ENCODE results near the gene OR10J5. TPM values are rescaled to one million over a fixed set of nuclear protein-coding genes. Genes with fewer than 3 reads are reported as not detected.

Gene OR10J5
- total RNA-seq, 2 experiments from 2014 or later = not detected

- POLR2A ChIA-PET = no interaction called here
- no peak for TF ChIP-seq CTCF (IDR thresholded peaks at IDR 0.05)
- CTCF ChIA-PET = no interaction called here
- Histone ChIP-seq H3K27ac (ENCODE audit: low read depth in 1 of 2, low read length in 2 of 2) (no peak overlapping the region), H3K4me3 (ENCODE audit: low read length) (no peak overlapping the region), H3K27me3 (ENCODE audit: control insufficient read depth in 1 of 2, insufficient read depth in 2 of 2, low read length in 2 of 2) (peaks cover 0 to 3% of the 10 kb centered on the region in 2 experiments), H3K9me3 (ENCODE audit: control insufficient read depth in 1 of 2, insufficient read depth in 1 of 2, low read length in 2 of 2) (no peaks in the 10 kb centered on the region), H3K36me3 (ENCODE audit: insufficient read depth, low read length) (no peaks in the 10 kb centered on the region), H3K4me1 (ENCODE audit: insufficient read depth, low read length) (no peaks in the 10 kb centered on the region)
- Mint-ChIP-seq H3K4me1 (ENCODE audit: low read depth) (no peaks in the 10 kb centered on the region), H3K9me3 (no peaks in the 10 kb centered on the region), H3K27ac (no peak overlapping the region), H3K4me3 (no peak overlapping the region), H3K36me3 (ENCODE audit: low read depth) (no peaks in the 10 kb centered on the region), H3K27me3 (peaks cover 19% of the 10 kb centered on the region)
- intact Hi-C loops (cut with DNase I, micrococcal nuclease) = no loop called here
- DNase-seq = no peak
- ATAC-seq (ENCODE audit: poor library complexity) = no peak
These were observed 25.7 kb upstream of the OR10J5 start for GRCh38 chr1:159561497-159561896.

DNA sequence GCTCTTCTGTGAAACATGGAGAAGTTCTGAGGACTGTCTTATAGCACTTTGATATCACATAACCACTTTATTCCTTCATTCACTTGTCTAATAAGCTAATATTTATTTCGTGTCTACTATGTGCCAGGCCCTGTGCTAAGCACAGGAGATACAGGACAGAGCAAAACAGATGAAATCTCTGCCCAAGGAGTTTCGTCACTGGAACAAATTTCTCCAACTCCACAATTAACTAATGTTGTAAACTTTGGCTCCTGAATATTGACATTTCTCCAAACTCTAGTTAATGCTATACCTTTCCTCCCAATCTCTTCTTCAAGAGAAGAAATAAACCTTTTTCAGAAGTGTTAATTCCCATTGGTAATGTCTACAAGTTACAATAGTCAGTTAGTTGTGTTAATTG is 24.8 kb upstream of the OR10J5 start:
- ATAC-seq (ENCODE audit: poor library complexity) (no peak), DNase-seq (no peak)
- no peak for TF ChIP-seq CTCF (IDR thresholded peaks at IDR 0.05)
- H3K4me1 Mint-ChIP-seq (ENCODE audit: low read depth) = no peaks in the 10 kb centered on the region
- no peak overlapping the region for H3K27ac Mint-ChIP-seq
- no peak overlapping the region for H3K4me3 Mint-ChIP-seq
- H3K27ac ChIP-seq (ENCODE audit: low read depth in 1 of 2, low read length in 2 of 2) = no peak overlapping the region
- H3K4me1 ChIP-seq (ENCODE audit: insufficient read depth, low read length) = no peaks in the 10 kb centered on the region
- no peaks in the 10 kb centered on the region for H3K36me3 ChIP-seq (ENCODE audit: insufficient read depth, low read length)
- H3K27me3 Mint-ChIP-seq = peaks cover 19% of the 10 kb centered on the region
- no peaks in the 10 kb centered on the region for H3K36me3 Mint-ChIP-seq (ENCODE audit: low read depth)
- ChIA-PET POLR2A (no interaction called here), CTCF (no interaction called here)
- H3K27me3 ChIP-seq (ENCODE audit: control insufficient read depth in 1 of 2, insufficient read depth in 2 of 2, low read length in 2 of 2) = peaks cover 0 to 3% of the 10 kb centered on the region in 2 experiments
- H3K9me3 ChIP-seq (ENCODE audit: control insufficient read depth in 1 of 2, insufficient read depth in 1 of 2, low read length in 2 of 2) = no peaks in the 10 kb centered on the region
- intact Hi-C loops (cut with DNase I, micrococcal nuclease) = no loop called here
- H3K9me3 Mint-ChIP-seq = no peaks in the 10 kb centered on the region
- no peak overlapping the region for H3K4me3 ChIP-seq (ENCODE audit: low read length)

- H3K27ac ChIP-seq (ENCODE audit: low read depth in 1 of 2, low read length in 2 of 2) = no peak overlapping the region
- H3K4me3 ChIP-seq (ENCODE audit: low read length) = no peak overlapping the region
- H3K27ac Mint-ChIP-seq = no peak overlapping the region
- H3K36me3 Mint-ChIP-seq (ENCODE audit: low read depth) = no peaks in the 10 kb centered on the region
- ATAC-seq (ENCODE audit: poor library complexity) = no peak
- no peaks in the 10 kb centered on the region for H3K36me3 ChIP-seq (ENCODE audit: insufficient read depth, low read length)
- ChIA-PET POLR2A (interaction anchor here (0.6 kb wide), 1 partner anchor 200 kb away, joined by 3 read pairs; no protein-coding TSS in a partner anchor), CTCF (no interaction called here)
- intact Hi-C loops (cut with DNase I, micrococcal nuclease) = no loop called here
- H3K27me3 Mint-ChIP-seq = peaks cover 7% of the 10 kb centered on the region
- DNase-seq = no peak
- H3K9me3 Mint-ChIP-seq = no peaks in the 10 kb centered on the region
- no peaks in the 10 kb centered on the region for H3K27me3 ChIP-seq (ENCODE audit: control insufficient read depth in 1 of 2, insufficient read depth in 2 of 2, low read length in 2 of 2)
- no peak overlapping the region for H3K4me3 Mint-ChIP-seq
- no peak for TF ChIP-seq CTCF (IDR thresholded peaks at IDR 0.05)
- no peaks in the 10 kb centered on the region for H3K4me1 ChIP-seq (ENCODE audit: insufficient read depth, low read length)
- no peaks in the 10 kb centered on the region for H3K4me1 Mint-ChIP-seq (ENCODE audit: low read depth)
- H3K9me3 ChIP-seq (ENCODE audit: control insufficient read depth in 1 of 2, insufficient read depth in 1 of 2, low read length in 2 of 2) = no peaks in the 10 kb centered on the region
These were observed 21.1 kb upstream of the OR10J5 start for GRCh38 chr1:159556931-159557369.

Measured in CD4-positive, alpha-beta T cell (primary cell).